ENCODE measurements around the gene TMEM61.

Gene TMEM61

DNA sequence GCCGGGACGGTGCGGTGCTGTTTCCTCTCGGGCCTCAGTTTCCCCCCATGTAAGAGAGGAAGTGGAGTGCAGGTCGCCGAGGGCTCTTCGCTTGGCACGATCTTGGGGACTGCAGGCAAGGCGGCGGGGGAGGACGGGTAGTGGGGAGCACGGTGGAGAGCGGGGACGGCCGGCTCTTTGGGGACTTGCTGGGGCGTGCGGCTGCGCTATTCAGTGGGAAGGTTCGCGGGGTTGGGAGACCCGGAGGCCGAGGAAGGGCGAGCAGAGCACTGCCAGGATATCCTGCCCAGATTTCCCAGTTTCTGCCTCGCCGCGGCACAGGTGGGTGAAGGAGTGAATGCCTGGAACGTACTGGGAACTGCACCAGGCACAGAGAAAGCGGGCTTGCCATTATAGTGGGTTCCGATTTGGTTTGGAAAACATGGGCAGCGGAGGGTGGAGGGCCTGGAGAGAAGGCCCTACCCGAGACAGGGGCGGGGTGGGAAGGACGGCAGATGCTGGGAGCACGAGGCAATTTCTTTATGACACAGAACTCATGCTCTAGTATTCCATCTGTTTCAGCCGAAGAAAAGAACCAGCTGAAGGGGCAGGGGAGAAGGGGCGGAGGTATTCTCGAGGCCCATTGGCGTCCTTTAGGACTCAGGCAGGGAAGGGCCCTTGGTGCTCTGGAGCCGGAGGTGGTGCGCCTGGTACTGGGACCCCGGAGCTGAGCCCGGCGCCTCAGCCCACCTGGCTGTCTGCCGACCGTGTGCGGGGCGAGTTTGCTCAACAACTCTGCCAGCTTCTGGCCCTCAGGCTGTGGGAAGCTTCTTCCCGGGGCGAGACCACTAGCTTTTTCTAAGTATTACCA lies 59.9 kb downstream of the TMEM61 start:
- Histone ChIP-seq H3K9me3 (ENCODE audit: low read depth, low read length) (no peaks in the 10 kb centered on the region), H3K4me3 (peak overlapping the region; percentile 83), H3K36me3 (ENCODE audit: insufficient read depth, low read length) (peaks cover 13% of the 10 kb centered on the region; the same call in 1 of the 2 replicates), H3K27ac (no peak overlapping the region), H3K9ac (ENCODE audit: insufficient read length) (peak overlapping the region; percentile 66)
- no peak for DNase-seq (ENCODE audit: low read depth, low spot score)
- TF ChIP-seq POLR2AphosphoS5 (IDR thresholded peaks at IDR 0.05; ENCODE audit: borderline replicate concordance, low read depth, low read length) = no peak
- no peak for TF ChIP-seq EZH2 (IDR thresholded peaks at IDR 0.05)
- no peak for TF ChIP-seq FOXP2 (optimal IDR thresholded peaks at IDR 0.05; ENCODE audit: control extremely low read depth, extremely low read length, insufficient read depth)

DNA sequence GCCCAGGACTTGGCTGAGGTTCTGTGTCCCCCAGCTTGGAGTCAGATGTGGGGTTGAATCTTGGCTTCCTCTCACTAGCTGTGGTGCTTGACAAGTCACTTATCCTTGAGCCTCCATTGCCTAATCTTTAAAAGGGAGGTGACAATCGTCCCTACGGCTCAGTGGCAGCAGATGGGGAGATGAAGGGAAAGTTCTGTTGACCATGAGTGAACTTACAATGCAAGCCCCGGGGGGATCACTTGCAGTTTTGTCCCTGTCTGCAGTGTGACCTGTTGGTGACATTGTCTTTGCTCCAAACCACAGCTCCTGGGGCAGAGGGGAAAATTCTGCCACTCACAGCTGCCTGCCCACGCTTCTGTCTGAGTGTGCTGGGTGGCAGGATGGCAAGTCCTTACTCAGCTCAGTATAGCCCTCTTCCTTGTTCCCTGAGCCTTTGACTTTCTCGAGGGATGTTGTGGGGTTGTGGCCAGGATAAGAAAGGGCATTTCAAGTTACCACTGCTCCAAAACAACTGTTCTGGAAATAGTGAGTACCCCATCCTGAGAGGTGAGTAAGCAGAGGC lies 60.6 kb downstream of the TMEM61 start:
- no peak for DNase-seq (ENCODE audit: low read depth, low spot score)
- H3K4me3 ChIP-seq = peak overlapping the region; percentile 83
- H3K36me3 ChIP-seq (ENCODE audit: insufficient read depth, low read length) = peaks cover 13% of the 10 kb centered on the region; the same call in 1 of the 2 replicates
- peak overlapping the region; percentile 66 for H3K9ac ChIP-seq (ENCODE audit: insufficient read length)
- H3K27ac ChIP-seq = no peak overlapping the region
- TF ChIP-seq FOXP2 (optimal IDR thresholded peaks at IDR 0.05; ENCODE audit: control extremely low read depth, extremely low read length, insufficient read depth) = no peak
- TF ChIP-seq EZH2 (IDR thresholded peaks at IDR 0.05) = no peak
- H3K9me3 ChIP-seq (ENCODE audit: low read depth, low read length) = no peaks in the 10 kb centered on the region

- Histone ChIP-seq H3K9me3 (ENCODE audit: low read depth, low read length) (no peaks in the 10 kb centered on the region), H3K4me3 (peak overlapping the region; percentile 83), H3K27ac (no peak overlapping the region), H3K9ac (ENCODE audit: insufficient read length) (no peak overlapping the region), H3K36me3 (ENCODE audit: insufficient read depth, low read length) (peaks cover 13% of the 10 kb centered on the region; the same call in 1 of the 2 replicates)
- no peak for DNase-seq (ENCODE audit: low read depth, low spot score)
- TF ChIP-seq FOXP2 (optimal IDR thresholded peaks at IDR 0.05; ENCODE audit: control extremely low read depth, extremely low read length, insufficient read depth) = no peak
- TF ChIP-seq POLR2AphosphoS5 (IDR thresholded peaks at IDR 0.05; ENCODE audit: borderline replicate concordance, low read depth, low read length) = no peak
- TF ChIP-seq EZH2 (IDR thresholded peaks at IDR 0.05) = no peak
These were observed 61.2 kb downstream of the TMEM61 start for GRCh38 chr1:55041613-55042012.
